Endodermal cell (in vitro differentiated cells): Measurements from ENCODE around the gene RIMS1. TPM values are rescaled to one million over a fixed set of nuclear protein-coding genes. Genes with fewer than 3 reads are reported as not detected.

Source experiments
- DNase-seq: peaks from one replicate; pipeline ENCODE4 v3.0.0-alpha.2; 2017
- H3K27ac ChIP-seq: 2 replicates; pipeline ENCODE4 v1.5.1; 2013; ENCODE audit warnings: mild to moderate bottlenecking, low read depth, low read length, moderate library complexity
- H3K27me3 ChIP-seq: 2 replicates; pipeline ENCODE4 v1.6.1; 2013; ENCODE audit warnings: mild to moderate bottlenecking, low read length, moderate library complexity; ENCODE audit not compliant: insufficient read depth, control insufficient read depth, poor library complexity, severe bottlenecking
- H3K36me3 ChIP-seq: 2 replicates; pipeline ENCODE4 v1.7.0; 2013; ENCODE audit warnings: mild to moderate bottlenecking, low read length, moderate library complexity; ENCODE audit not compliant: control insufficient read depth, insufficient read depth
- H3K4me1 ChIP-seq: one replicate; pipeline ENCODE4 v1.7.0; 2013; ENCODE audit warnings: low read length; ENCODE audit not compliant: control insufficient read depth, insufficient read depth
- H3K4me3 ChIP-seq: 2 replicates; pipeline ENCODE4 v1.5.1; 2013; ENCODE audit warnings: mild to moderate bottlenecking, low read length, moderate library complexity
- H3K9ac ChIP-seq: 2 replicates; pipeline ENCODE4 v1.6.1; 2013; ENCODE audit warnings: mild to moderate bottlenecking, low read length, moderate library complexity; ENCODE audit not compliant: poor library complexity, severe bottlenecking; ENCODE audit errors: extremely low read depth
- H3K9me3 ChIP-seq: 2 replicates; pipeline ENCODE4 v1.6.1; 2013; ENCODE audit warnings: mild to moderate bottlenecking, low read length, moderate library complexity; ENCODE audit not compliant: control insufficient read depth
- H3K27ac Mint-ChIP-seq: 2 replicates; pipeline ENCODE4 v1.8.0; 2020; ENCODE audit warnings: mixed read lengths
- H3K27me3 Mint-ChIP-seq: 2 replicates; pipeline ENCODE4 v1.8.0; 2021; ENCODE audit warnings: mild to moderate bottlenecking, mixed read lengths; ENCODE audit not compliant: insufficient read depth
- H3K36me3 Mint-ChIP-seq: 2 replicates; pipeline ENCODE4 v1.8.0; 2020; ENCODE audit warnings: low read depth, mixed read lengths
- H3K4me1 Mint-ChIP-seq: 2 replicates; pipeline ENCODE4 v1.8.0; 2020; ENCODE audit warnings: mixed read lengths
- H3K4me3 Mint-ChIP-seq: 2 replicates; pipeline ENCODE4 v1.8.0; 2020; ENCODE audit warnings: mild to moderate bottlenecking, moderate library complexity, mixed read lengths
- H3K9me3 Mint-ChIP-seq: 2 replicates; pipeline ENCODE4 v1.8.0; 2020; ENCODE audit warnings: mild to moderate bottlenecking, mixed read lengths
- WGBS, 2 experiments: methylation state at CpG; one replicate each; pipeline versions ENCODE4 v1.1.5 to v1.1.7; 2013; ENCODE audit warnings: missing lambda C conversion rate in 2 of 2, mixed read lengths in 1 of 2; ENCODE audit not compliant: insufficient coverage in 1 of 2, insufficient read length in 1 of 2; 5-methylcytosine and 5-hydroxymethylcytosine counted together
- long read RNA-seq, 4 experiments: library from polyadenylated mRNA in 2 of 4; library from RNA in 1 of 4; library from capped mRNA in 1 of 4; stranded (forward) in 3 of 4; unstranded in 1 of 4; transcript quantifications; one replicate each; pipeline ENCODE4 v2.0.0, GENCODE V29; 2020 to 2021; ENCODE audit warnings: inconsistent platforms in 1 of 4
- polyA plus RNA-seq, 2 experiments: library from polyadenylated mRNA; stranded (reverse); fragments of 50-300 nt; gene quantifications; one replicate each; pipeline ENCODE4 v1.2.3, GENCODE V29; 2013
- total RNA-seq, 2 donors: library from RNA; stranded (reverse); fragmentation: NEBNext Ultra II Directional in 1 of 2; extraction: Animal tissue kit (Norgen Biotek cat#: 25700) in 1 of 2; gene quantifications; 2 replicates in 1 of 2; 3 replicates in 1 of 2; pipeline ENCODE4 v1.2.1, GENCODE V29; 2021
- TF ChIP-seq, protein P1 (sequence below): fragments of 200-600 bp; sonication (generic); conservative IDR thresholded peaks from 2 replicates; pipeline ENCODE4 v1.5.0; 2021; ENCODE audit warnings: antibody characterized with exemption, mild to moderate bottlenecking

Gene RIMS1, protein sequence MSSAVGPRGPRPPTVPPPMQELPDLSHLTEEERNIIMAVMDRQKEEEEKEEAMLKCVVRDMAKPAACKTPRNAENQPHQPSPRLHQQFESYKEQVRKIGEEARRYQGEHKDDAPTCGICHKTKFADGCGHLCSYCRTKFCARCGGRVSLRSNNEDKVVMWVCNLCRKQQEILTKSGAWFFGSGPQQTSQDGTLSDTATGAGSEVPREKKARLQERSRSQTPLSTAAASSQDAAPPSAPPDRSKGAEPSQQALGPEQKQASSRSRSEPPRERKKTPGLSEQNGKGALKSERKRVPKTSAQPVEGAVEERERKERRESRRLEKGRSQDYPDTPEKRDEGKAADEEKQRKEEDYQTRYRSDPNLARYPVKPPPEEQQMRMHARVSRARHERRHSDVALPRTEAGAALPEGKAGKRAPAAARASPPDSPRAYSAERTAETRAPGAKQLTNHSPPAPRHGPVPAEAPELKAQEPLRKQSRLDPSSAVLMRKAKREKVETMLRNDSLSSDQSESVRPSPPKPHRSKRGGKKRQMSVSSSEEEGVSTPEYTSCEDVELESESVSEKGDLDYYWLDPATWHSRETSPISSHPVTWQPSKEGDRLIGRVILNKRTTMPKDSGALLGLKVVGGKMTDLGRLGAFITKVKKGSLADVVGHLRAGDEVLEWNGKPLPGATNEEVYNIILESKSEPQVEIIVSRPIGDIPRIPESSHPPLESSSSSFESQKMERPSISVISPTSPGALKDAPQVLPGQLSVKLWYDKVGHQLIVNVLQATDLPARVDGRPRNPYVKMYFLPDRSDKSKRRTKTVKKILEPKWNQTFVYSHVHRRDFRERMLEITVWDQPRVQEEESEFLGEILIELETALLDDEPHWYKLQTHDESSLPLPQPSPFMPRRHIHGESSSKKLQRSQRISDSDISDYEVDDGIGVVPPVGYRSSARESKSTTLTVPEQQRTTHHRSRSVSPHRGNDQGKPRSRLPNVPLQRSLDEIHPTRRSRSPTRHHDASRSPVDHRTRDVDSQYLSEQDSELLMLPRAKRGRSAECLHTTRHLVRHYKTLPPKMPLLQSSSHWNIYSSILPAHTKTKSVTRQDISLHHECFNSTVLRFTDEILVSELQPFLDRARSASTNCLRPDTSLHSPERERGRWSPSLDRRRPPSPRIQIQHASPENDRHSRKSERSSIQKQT (N-terminal part only)
- 1 to 10 TPM; 1.1 to 1.6 TPM for total RNA-seq
- 2.1 TPM for polyA plus RNA-seq (2013, experiment 1 of 2)
- polyA plus RNA-seq (2013, experiment 2 of 2), result 2.5 TPM
- long read RNA-seq, experiment 1, partial matches to known transcripts, result 0 of 2 reads
- long read RNA-seq, experiment 1, other reads (novel, unspliced or antisense), result 2 of 2 reads
- long read RNA-seq, experiment 2, partial matches to known transcripts, result 0 of 1 reads
- long read RNA-seq, experiment 2, other reads (novel, unspliced or antisense), result 1 of 1 reads
- long read RNA-seq, experiment 3, partial matches to known transcripts, result 0 of 2 reads
- long read RNA-seq, experiment 3, other reads (novel, unspliced or antisense), result 2 of 2 reads
- long read RNA-seq, experiment 4, result 0 reads

DNA sequence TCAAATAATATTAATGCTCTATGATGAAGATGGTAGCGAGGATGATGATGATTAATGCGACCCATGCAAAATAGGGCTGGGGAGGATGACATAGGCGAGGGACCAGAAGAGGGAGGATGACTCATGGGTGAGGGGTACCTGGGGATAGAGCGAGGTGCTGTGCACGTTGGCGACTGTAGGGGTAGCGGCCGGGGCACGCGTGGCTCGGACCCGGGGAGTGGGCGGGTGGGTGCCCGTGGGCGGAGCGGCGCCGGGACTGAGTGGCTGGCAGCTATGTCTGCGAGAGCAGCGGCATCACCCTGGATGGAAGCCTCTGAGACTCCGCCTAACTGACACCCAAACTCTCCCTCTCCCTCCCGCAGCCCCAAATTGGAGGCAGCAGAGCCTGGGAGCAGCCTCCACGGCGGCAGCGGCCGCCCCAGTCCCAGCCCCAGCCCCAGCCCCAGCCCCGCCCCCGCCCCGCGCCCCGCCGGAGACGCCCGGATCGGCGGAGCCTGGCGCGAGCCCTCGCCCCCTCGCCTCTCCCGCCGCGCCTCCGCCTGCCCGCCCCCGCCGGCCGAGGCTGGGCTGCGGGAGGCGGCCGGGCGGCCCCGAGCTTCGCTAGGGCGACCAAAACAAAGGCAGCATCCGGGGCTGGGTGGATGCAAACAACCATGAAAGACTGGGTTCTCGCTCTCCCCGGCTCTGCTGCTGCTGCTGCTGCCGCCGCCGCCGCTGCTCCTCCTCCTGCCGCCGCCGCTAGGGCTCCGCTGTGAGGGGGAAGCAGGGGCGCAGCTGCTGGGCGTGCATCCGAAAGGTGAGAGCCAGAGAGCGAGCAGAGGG is at the start of gene RIMS1:
Gene RIMS1 (plus strand): TSS at position 367 of the 822 bp plus-strand sequence. CDS start 474 bp downstream, outside the sequence.
- WGBS, 2 experiments, result 3 to 15% methylated on average over 9 to 65 of the region's 70 CpGs
- H3K27ac Mint-ChIP-seq, result no peak within 1 kb of the TSS
- H3K27ac ChIP-seq, result peak within 1 kb of the TSS; percentile 34

DNA sequence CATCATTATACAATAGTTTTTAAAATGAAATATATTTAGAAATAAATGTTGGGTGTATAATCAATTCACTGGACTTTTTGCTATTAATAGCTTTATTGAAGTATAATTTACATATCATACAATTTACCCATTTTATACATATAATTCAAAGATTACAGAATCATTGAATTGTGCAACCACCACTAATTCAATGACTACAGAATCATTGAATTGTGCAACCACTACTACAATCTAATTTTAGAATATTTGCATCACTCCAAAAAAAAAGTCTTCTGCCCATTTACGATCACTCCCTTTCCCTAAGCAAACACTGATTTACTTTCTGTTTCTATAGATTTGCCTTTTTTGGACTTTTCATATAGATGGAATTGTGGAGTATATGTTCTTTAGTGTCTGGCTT is 35.1 kb upstream of the RIMS1 start:
- Mint-ChIP-seq H3K36me3 (no peaks in the 10 kb centered on the region), H3K9me3 (no peaks in the 10 kb centered on the region)

More for the DNA sequence above, at the start of gene RIMS1:
- Mint-ChIP-seq H3K27me3 (peaks cover 82% of the 10 kb centered on the region), H3K9me3 (no peaks in the 10 kb centered on the region), H3K4me3 (peak within 1 kb of the TSS; percentile 65), H3K36me3 (no peaks in the 10 kb centered on the region), H3K4me1 (peaks cover 7% of the 10 kb centered on the region)
- H3K4me1 ChIP-seq, result no peaks in the 10 kb centered on the region
- TF ChIP-seq, protein P1, sequence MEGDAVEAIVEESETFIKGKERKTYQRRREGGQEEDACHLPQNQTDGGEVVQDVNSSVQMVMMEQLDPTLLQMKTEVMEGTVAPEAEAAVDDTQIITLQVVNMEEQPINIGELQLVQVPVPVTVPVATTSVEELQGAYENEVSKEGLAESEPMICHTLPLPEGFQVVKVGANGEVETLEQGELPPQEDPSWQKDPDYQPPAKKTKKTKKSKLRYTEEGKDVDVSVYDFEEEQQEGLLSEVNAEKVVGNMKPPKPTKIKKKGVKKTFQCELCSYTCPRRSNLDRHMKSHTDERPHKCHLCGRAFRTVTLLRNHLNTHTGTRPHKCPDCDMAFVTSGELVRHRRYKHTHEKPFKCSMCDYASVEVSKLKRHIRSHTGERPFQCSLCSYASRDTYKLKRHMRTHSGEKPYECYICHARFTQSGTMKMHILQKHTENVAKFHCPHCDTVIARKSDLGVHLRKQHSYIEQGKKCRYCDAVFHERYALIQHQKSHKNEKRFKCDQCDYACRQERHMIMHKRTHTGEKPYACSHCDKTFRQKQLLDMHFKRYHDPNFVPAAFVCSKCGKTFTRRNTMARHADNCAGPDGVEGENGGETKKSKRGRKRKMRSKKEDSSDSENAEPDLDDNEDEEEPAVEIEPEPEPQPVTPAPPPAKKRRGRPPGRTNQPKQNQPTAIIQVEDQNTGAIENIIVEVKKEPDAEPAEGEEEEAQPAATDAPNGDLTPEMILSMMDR, result peak; percentile 76
- peak; percentile 90 for DNase-seq
- H3K27me3 ChIP-seq, result peaks cover 78% of the 10 kb centered on the region
- H3K9me3 ChIP-seq, result no peaks in the 10 kb centered on the region
- H3K9ac ChIP-seq, result no peak within 1 kb of the TSS
- H3K36me3 ChIP-seq, result no peaks in the 10 kb centered on the region
- H3K4me3 ChIP-seq, result peak within 1 kb of the TSS; percentile 75

More for the DNA sequence above, 35.1 kb upstream of the RIMS1 start:
- Histone ChIP-seq H3K4me3 (no peak overlapping the region), H3K9ac (no peak overlapping the region), H3K27ac (no peak overlapping the region), H3K27me3 (no peaks in the 10 kb centered on the region), H3K9me3 (no peaks in the 10 kb centered on the region), H3K4me1 (no peaks in the 10 kb centered on the region), H3K36me3 (no peaks in the 10 kb centered on the region)
- DNase-seq, result no peak
- H3K27ac Mint-ChIP-seq, result no peak overlapping the region
- 75% methylated on average over 1 of the region's 1 CpG; no CpG with 5 or more reads in 1 of the 2 experiments for WGBS, 2 experiments
- no peaks in the 10 kb centered on the region for H3K27me3 Mint-ChIP-seq
- no peaks in the 10 kb centered on the region for H3K4me1 Mint-ChIP-seq
- H3K4me3 Mint-ChIP-seq, result no peak overlapping the region
- TF ChIP-seq, protein P1, result no peak
